ENCODE data around the gene MND1. TPM values are rescaled to one million over a fixed set of nuclear protein-coding genes. Genes with fewer than 3 reads are reported as not detected.
"Not testable (repeated sequence)": the region's sequence is repeated elsewhere in the genome, so short reads cannot be mapped to it uniquely, and the experiment has no call there.

The MND1 gene
- total RNA-seq, 1 donor from 2014 or later, result 33.6 TPM

DNA sequence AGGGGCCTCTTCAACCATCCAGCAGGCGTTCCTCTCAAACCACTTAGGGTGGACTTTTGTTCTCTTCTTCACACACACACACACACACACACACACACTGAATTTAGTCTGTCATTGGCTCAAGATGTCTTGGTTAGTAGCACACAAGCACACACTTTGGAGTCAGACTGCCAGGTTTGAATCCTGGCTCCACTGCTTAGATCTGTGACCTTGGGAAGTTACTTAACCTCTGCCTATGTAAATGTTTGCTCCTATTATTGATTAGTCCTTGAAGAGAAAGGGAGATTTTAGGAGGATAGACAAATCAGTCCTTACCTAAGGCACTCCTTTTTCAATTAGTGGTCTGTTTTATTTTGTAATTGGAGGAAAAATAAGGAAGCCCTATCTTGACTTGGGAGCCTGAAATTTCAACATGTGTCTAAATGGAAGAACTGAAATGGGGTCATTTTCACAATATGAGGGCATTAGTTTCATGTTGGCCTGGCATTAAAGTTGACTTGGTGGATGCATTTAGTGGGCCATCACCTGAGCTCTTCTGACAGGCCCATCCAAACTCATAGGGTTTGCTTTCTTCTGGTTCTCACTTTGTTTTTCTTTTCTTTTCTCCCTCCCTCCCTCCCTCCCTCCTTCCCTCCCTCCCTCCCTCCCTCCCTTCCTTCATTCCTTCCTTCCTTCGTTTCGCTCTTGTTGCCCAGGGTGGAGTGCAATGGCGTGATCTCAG is 108.3 kb downstream of the MND1 start:
- H3K36me3 Mint-ChIP-seq (ENCODE audit: low read depth), result no peaks in the 10 kb centered on the region

DNA sequence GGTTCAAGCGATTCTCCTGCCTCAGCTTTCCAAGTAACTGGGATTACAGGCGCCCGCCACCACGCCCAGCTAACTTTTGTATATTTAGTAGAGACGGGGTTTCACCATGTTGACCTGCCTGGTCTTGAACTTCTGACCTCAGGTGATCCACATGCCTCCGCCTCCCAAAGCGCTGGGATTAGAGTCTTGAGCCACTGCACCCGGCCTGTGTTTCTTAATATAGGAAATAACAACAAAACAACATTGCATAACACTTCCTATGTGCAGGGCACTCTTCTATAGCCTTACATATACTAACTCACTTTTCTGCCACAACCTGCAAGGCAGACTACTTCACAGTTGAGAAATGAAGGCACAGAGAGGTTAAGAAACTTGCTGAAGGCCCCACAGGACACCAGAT is 108.9 kb downstream of the MND1 start:
- H3K4me1 Mint-ChIP-seq, result peaks cover 24% of the 10 kb centered on the region

More for the DNA sequence above, 108.3 kb downstream of the MND1 start:
- TF ChIP-seq, protein P1, sequence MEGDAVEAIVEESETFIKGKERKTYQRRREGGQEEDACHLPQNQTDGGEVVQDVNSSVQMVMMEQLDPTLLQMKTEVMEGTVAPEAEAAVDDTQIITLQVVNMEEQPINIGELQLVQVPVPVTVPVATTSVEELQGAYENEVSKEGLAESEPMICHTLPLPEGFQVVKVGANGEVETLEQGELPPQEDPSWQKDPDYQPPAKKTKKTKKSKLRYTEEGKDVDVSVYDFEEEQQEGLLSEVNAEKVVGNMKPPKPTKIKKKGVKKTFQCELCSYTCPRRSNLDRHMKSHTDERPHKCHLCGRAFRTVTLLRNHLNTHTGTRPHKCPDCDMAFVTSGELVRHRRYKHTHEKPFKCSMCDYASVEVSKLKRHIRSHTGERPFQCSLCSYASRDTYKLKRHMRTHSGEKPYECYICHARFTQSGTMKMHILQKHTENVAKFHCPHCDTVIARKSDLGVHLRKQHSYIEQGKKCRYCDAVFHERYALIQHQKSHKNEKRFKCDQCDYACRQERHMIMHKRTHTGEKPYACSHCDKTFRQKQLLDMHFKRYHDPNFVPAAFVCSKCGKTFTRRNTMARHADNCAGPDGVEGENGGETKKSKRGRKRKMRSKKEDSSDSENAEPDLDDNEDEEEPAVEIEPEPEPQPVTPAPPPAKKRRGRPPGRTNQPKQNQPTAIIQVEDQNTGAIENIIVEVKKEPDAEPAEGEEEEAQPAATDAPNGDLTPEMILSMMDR (conservative IDR thresholded peaks at IDR 0.05), result no peak
- Mint-ChIP-seq H3K4me3 (no peak overlapping the region), H3K27ac (ENCODE audit: unreplicated experiment) (no peak overlapping the region), H3K27me3 (ENCODE audit: low read depth) (no peaks in the 10 kb centered on the region), H3K4me1 (peaks cover 30% of the 10 kb centered on the region), H3K9me3 (peaks cover 4% of the 10 kb centered on the region)
- DNase-seq (ENCODE audit: low read depth, low spot score), result no peak

DNA sequence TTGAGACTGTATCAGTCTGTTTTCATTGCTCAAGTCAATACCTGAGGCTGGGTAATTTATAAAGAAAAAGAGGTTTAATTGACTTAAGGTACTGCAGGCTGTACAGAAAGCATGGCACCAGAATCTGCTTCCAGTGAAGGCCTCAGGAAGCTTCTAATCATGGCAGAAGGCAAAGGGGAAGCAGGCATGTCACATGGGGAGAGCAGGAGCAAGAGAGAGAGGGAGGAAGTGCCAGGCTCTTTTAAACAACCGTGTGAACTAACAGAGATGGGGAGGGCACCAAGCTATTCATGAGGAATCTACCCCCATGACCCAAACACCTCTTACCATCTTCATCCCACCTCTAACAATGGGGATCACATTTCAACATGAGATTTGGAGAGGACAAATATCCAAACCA is 114.5 kb downstream of the MND1 start:
- no peak overlapping the region for H3K4me3 Mint-ChIP-seq
- TF ChIP-seq, protein P1 (conservative IDR thresholded peaks at IDR 0.05), result no peak
- no peak for DNase-seq (ENCODE audit: low read depth, low spot score)
- peaks cover 4% of the 10 kb centered on the region for H3K9me3 Mint-ChIP-seq
- H3K36me3 Mint-ChIP-seq (ENCODE audit: low read depth), result no peaks in the 10 kb centered on the region
- no peak overlapping the region for H3K27ac Mint-ChIP-seq (ENCODE audit: unreplicated experiment)
- peaks cover 2% of the 10 kb centered on the region for H3K27me3 Mint-ChIP-seq (ENCODE audit: low read depth)
- peaks cover 2% of the 10 kb centered on the region for H3K4me1 Mint-ChIP-seq

More for the DNA sequence above, 108.9 kb downstream of the MND1 start:
- no peaks in the 10 kb centered on the region for H3K36me3 Mint-ChIP-seq (ENCODE audit: low read depth)
- H3K9me3 Mint-ChIP-seq, result peaks cover 4% of the 10 kb centered on the region
- H3K27me3 Mint-ChIP-seq (ENCODE audit: low read depth), result no peaks in the 10 kb centered on the region
- no peak overlapping the region for H3K4me3 Mint-ChIP-seq
- TF ChIP-seq, protein P1 (conservative IDR thresholded peaks at IDR 0.05), result no peak
- DNase-seq (ENCODE audit: low read depth, low spot score), result no peak
- H3K27ac Mint-ChIP-seq (ENCODE audit: unreplicated experiment), result no peak overlapping the region

DNA sequence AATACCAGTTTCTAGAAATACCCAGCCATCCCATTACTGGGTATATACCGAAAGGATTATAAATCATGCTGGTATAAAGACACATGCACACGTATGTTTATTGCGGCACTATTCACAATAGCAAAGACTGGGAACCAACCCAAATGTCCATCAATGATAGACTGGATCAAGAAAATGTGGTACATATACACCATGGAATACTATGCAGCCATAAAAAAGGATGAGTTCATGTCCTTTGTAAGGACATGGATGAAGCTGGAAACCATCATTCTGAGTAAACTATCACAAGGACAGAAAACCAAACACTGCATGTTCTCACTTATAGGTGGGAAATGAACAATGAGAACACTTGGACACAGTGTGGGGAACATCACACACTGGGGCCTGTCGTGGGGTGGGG is 117.1 kb downstream of the MND1 start:
- H3K4me3 Mint-ChIP-seq; H3K9me3 Mint-ChIP-seq; DNase-seq (ENCODE audit: low read depth, low spot score); H3K27ac Mint-ChIP-seq (ENCODE audit: unreplicated experiment); H3K36me3 Mint-ChIP-seq (ENCODE audit: low read depth): not testable (repeated sequence)
- H3K4me1 Mint-ChIP-seq, result peaks cover 17% of the 10 kb centered on the region
- peaks cover 16% of the 10 kb centered on the region for H3K27me3 Mint-ChIP-seq (ENCODE audit: low read depth)

DNA sequence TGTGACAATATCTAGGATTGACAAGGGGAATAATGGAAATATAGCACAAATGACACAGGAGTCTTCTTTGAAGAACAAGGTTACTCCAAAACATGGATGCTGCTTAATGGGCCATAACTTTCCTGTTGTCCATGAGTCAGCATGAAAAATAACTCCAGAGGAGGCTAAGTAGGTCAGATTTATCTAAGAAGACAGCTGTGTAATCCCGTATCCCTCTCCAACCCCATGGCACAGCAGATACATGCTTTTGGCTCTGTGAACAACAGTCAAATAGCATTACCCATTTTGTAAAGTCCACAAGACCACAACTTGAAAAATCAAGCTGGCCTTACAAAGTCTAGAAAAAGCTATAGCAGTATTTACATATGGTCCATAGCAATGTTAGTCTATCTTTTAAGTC is 119.6 kb downstream of the MND1 start:
- Mint-ChIP-seq H3K9me3 (no peaks in the 10 kb centered on the region), H3K27me3 (ENCODE audit: low read depth) (peaks cover 16% of the 10 kb centered on the region), H3K4me1 (peaks cover 38% of the 10 kb centered on the region), H3K36me3 (ENCODE audit: low read depth) (no peaks in the 10 kb centered on the region), H3K4me3 (peak overlapping the region; percentile 95), H3K27ac (ENCODE audit: unreplicated experiment) (no peak overlapping the region)
- DNase-seq (ENCODE audit: low read depth, low spot score), result no peak
- TF ChIP-seq, protein P1 (conservative IDR thresholded peaks at IDR 0.05), result no peak

Other genes with a start within 250 kb of the MND1 start
- 105 and 106 TPM in 2 replicates for gene TRIM2, start 140.2 kb upstream of the MND1 start, total RNA-seq
- 36.1 and 36.6 TPM in 2 replicates for gene TMEM131L, start 121.7 kb downstream of the MND1 start, total RNA-seq